GM21619 (cell line): ENCODE results near the gene SPEM1.
A peak's percentile ranks its signal among the peaks of the same experiment; 100 is the strongest.

ENCODE experiments used
- ATAC-seq: cut with Tn5 transposase; IDR thresholded peaks from one replicate; pipeline ENCODE4 v1.9.1; 2021; ENCODE audit not compliant: unreplicated experiment

Gene SPEM1, protein sequence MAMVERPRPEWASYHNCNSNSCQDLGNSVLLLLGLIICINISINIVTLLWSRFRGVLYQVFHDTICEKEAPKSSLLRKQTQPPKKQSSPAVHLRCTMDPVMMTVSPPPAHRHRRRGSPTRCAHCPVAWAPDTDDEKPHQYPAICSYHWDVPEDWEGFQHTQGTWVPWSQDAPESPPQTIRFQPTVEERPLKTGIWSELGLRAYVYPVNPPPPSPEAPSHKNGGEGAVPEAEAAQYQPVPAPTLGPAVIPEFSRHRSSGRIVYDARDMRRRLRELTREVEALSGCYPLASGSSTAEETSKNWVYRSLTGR

DNA sequence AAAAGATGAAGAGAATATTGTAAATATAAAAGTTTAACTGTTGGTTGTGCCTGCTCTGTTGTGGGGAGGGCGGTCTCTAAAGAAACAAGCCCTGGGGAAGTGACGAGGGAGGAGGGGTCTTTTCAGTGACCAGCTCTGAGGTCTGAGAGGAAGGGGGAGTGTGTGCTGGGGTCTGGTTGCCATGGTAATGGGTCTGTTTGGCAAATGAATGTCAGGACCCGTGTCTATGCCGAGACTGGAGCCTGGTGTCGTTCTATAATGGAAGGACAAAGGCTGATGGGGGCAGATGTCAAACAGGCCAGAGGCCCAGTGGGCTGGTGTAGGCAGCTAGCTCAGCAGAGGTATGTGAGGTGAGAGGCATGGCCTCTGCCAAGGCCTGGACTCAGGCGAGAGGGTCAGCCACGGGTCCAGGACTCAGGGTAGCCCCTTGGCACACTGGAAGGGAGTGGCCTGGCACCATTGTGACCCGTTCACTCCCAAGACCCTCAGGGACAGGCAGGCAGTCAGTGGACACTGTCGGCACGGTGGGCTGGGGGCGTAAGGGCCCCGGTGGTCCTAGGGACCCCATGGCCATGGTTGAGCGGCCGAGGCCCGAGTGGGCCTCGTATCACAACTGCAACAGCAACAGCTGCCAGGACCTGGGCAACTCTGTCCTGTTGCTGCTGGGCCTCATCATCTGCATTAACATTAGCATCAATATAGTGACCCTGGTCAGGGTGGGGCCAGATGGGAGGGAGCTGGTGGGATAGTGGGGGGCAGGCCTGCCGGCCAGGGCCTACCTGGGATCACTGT lies at the start of gene SPEM1:
TSS of gene SPEM1 (plus strand) at position 506 of the 792 bp plus-strand sequence. CDS start at position 567, 61 bp downstream.
- ATAC-seq, result no peak

DNA sequence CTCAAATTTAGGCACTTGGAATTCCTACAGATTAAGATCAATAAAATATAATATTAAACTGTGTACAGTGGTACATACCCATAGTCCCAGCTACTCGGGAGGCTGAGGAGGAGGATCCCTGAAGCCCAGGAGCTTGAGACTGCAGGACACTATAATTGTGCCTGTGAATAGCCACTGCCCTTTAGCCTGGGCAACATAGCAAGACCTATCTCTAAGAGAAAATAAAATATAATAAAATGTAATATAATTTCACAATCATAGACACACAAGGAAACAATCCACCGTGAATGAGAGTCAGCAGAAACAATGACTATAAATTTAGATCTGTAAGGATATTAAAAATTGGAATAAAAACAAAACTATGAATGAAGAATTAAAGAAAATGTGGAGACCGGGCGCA lies 49.3 kb upstream of the SPEM1 start:
- no peak for ATAC-seq

DNA sequence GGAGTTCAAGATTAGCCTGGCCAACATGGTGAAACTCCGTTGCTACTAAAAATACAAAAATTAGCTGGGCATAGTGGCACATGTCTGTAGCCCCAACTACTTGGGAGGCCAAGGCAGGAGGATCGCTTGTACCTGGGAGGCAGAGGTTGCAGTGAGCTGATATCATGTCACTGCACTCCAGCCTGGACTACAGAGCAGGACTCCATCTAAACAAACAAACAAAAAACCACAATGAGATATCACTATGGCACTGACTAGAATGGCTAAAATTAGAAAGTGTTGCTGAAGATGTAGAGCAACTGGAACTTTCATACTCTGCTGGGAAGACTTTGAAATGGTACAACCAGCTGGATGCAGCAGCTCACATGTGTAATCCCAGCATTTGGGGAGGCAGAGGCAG lies 45.8 kb upstream of the SPEM1 start:
- ATAC-seq, result no peak

DNA sequence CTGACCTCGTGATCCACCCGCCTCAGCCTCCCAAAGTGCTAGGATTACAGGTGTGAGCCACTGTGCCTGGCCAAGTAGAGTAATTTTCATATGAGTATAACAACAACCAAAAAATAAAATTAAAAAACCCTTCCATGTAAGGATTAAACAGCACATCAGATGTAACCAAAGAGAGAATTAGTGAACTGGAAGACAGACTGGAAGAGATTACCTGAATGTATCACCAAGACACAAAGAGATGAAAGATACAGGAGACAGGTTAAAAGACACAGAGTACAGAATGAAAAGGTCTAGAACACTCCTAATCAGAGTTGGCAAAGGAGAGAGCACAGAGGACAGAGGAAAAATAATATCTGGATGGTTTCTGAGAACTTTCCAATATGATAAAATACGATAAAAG lies 41.0 kb upstream of the SPEM1 start:
- no peak for ATAC-seq

DNA sequence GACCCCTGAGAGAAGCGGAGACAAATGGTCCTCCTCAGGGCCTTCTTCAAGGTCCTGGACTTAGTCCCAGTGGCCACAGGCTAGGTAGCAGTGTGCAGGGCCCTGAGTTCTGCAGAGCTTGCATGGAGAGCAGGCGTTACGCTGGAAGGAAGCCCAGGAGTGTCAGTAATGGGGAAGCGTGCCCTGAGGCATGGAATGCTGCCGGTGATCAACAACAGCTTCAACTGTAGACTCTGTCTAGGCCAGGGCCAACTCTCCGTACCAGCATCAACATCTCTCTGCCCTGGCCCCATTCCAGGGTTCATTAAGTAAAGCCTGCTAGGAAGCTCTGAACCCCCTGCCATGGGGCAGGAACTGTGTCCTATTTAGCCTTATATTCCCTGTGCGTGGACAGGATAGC lies 39.8 kb upstream of the SPEM1 start:
- ATAC-seq, result no peak

DNA sequence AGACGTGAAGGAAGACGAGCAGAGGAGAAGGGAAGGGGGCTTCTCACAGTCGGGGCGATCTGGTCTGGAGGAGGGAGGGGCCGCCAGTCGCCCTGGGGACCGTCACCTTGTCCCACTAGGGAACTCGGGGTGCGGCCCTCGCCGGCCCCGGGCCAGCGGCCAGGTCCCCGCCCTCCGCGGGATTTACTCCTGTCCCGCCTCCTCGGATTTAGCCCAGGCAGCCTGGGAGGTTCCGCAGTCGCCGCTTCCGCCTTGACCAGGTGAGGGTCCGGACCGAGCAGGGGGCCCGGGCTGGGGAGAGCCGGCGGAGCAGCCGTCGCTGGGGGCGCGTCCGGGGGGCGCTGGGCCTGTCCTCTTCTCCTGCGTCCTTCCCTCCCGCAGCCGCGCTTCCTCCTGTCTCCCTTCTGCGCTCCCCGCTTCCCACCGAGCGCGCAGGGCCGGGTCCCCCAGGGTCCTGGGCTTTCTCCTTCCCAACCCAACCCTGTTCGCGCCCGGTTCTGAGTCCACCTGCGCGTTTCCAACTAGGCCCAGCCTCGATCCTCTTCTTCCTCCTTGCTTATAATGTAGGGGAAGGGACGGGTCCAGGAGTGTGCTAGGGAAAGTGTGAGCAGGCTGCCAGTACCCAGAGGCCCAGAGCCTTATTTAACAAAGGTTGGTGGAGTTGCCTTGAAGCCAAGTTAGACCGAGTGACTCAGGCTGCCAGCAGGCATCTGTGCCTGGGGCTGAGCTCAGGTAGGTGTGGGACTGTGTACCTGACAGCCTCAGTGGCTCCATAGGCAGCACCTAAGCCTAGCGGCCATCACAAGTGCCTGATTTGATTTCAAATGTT lies 39.1 kb upstream of the SPEM1 start, which contains the start of gene TNK1:
TSS of gene TNK1 (plus strand) at position 235 of the 829 bp plus-strand sequence. CDS start 1,838 bp downstream, outside the sequence.
- ATAC-seq, result no peak

DNA sequence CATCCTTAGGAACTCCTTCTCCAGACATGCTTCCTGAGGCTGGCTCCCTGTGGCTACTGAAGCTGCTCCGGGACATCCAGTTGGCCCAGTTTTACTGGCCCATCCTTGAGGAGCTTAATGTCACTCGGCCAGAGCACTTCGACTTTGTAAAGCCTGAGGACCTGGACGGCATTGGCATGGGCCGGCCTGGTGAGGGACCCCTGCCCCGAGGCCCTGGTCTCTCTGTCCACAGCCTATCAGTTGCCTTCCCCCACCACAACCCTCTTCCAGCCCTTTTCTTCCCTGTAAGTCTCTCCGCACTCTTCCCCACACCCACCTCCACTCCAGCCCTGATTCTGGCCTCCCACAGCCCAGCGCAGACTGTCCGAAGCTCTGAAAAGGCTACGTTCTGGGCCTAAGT lies 37.2 kb upstream of the SPEM1 start:
- ATAC-seq, result no peak

DNA sequence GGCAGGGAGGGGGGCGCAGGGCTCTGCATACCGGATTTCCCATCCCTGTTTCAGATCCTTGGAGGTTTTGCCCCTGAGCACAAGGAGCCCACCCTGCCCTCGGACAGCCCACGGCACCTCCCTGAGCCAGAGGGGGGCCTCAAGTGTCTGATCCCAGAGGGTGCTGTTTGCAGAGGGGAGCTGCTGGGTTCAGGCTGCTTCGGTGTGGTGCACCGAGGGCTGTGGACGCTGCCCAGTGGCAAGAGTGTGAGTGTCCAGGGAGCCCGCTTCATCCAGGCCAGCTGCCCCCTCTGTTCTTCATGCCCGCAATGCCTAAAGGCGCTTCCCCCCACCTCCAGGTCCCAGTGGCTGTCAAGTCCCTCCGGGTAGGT lies 36.8 kb upstream of the SPEM1 start:
- no peak for ATAC-seq

DNA sequence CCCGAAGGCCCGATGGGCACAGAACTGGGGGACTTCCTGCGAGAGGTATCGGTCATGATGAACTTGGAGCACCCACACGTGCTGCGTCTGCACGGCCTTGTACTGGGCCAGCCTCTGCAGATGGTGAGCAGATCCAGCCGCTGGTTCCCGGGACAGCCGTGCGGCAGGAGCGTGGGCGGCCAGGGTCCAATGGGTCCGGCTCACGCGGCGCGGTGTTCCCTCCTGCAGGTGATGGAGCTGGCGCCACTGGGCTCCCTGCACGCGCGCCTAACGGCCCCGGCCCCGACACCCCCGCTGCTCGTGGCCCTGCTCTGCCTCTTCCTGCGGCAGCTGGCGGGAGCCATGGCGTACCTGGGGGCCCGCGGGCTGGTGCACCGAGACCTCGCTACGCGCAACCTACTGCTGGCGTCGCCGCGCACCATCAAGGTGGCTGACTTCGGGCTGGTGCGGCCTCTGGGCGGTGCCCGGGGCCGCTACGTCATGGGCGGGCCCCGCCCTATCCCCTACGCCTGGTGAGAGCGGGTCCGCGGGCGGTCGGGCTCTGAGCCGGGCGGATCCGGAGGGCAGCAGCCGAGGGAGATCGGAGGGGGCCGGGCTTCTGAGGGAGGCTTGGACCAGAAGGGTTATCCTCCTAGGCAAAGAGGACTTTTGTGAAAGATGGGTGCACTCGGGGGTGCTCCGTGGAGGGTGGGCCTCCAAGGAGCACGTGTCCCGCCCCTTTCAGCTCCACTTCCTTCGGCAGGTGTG lies 36.2 kb upstream of the SPEM1 start:
- no peak for ATAC-seq

DNA sequence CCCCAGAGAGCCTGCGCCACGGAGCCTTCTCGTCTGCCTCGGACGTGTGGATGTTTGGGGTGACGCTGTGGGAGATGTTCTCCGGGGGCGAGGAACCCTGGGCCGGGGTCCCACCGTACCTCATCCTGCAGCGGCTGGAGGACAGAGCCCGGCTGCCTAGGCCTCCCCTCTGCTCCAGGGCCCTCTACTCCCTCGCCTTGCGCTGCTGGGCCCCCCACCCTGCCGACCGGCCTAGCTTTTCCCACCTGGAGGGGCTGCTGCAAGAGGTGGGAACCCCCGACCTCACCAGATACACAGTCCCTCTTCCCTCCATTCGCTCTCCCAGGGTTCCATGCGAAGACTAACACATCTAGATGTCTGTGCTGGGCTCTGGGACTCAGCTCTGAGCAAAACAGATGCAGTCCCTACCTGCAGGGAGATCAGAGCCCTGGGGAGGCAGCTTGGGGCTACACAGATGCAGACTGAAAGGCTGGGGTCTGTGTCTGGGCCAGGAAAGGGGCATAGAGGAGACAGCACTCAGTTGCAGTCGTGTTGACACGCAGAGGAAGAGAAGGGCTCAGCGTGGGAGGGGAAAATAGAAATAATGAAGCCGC lies 35.5 kb upstream of the SPEM1 start:
- ATAC-seq, result no peak

DNA sequence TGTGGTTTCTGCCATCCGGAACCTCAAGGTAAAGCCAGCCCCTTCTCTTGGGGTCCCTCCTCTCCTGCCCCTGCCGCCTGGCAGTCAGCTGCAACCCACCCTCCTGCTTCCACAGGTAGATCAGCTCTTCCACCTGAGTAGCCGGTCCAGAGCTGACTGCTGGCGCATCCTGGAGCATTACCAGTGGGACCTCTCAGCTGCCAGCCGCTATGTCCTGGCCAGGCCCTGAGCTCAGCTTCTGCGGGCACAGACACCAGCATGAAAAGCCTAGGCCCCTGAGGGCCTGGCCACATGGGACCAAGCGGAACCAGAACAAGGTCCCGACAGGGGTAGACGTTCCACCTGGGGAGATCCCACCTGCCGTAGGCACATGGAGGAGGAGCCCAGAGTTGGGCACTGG lies 31.3 kb upstream of the SPEM1 start:
- ATAC-seq, result no peak

DNA sequence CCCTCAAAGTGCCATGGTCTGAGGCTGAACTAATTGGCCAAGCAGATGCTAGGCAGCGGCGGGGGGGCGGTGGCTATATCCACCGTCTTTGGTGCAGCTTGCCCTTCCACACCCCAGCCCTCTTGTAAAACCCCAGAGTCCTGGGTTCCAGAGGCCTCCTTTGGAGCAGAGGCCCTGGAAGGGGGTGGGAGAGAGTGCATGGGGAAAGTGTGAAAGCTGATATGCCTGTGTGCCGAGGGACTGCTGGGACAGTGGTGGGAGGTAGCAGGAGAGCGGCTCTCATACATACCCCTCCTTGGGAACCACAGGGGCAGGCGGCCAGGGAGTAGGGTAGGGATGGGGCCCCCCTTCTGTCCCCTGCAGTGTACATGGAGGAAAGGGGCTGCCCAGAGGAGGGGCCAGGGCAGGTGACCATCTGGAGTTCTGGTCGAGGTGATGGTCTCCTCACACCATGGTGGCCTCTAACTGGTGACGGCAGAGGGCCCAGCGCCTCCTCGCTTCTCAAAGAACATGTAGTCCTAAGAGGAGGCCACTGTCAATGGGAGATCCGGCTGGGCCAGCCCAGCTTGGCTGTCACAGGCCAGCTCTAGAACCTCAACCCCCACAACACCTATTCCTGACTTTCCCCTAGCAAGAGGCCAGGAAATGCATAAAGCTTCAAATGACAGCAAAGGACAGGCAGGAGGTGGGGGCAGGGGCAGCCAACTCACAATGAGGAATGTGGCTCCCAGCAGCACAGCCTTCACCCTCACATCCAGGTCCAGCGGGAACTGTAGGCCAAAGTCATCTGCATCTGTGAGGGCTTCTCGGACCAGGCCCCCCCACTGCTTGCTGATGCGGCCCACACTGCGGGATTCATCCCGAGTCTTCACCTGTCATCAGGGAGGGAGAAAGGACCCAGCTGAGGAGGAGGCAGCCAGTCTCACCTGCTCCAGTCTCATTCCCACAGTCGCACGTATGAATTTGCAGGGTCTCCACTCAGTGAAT lies 29.9 kb upstream of the SPEM1 start:
- ATAC-seq, result no peak

DNA sequence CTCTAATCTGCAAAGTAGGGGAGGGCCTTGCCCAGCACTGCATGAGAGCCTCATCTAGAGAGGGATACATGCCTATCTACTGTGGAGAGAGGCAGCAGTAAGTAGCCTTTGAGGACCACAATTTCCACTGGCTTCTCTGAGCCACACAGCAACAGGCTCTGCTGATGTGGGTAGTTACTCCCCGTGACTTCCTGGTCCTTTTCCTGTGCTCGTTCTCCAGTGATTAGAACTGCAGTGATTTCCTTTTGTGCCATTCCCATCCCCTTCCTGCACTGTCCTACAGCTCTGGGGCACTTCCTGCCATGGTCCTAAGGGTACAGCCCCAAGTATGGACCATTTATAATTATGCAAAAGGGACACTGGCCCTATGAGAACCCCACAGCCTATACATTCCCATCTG lies 28.8 kb upstream of the SPEM1 start:
- ATAC-seq, result no peak

DNA sequence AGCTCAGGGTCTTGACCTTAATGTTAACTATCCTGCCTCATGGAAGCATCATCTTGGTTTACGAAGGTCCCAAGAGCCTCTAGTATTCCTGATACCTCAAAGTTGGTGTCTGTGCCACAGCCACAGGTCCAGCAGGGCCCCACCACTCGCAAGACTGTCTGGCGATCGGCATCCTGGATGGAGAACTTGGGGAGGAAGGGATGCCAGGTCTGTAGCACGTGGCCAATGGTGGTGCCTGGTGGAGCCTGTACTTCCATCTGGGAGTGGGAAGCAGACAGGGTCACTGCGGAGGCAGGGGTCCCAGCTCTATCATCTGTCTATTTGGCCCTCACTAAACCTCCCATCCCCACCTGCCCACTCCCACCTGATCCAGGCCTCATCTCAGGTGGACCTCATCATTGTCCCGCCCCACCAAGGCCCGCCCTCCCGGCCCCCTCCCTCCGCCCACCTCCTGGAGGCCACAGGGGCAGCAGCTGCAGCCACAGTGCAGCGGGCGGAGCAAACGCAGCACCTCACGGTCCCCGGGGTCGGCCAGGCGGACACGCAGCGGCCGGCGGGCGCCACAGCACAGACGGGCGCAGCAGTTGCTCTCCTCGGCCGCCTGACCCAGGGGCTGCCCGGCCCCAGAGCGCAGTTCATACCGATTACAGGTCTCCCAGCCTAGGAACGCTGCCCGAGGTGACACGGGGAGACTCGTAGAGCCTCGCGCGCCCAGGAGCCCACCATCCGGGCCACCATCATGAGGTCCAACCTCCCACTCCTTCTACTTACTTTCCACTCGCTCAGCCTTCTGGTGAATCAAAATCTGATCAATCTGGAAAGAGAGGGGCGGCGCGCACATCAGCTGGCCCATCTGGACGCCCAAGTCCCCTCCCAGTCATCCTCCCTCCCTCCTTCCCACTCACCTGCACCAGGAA lies 27.2 kb upstream of the SPEM1 start:
- ATAC-seq, result no peak

DNA sequence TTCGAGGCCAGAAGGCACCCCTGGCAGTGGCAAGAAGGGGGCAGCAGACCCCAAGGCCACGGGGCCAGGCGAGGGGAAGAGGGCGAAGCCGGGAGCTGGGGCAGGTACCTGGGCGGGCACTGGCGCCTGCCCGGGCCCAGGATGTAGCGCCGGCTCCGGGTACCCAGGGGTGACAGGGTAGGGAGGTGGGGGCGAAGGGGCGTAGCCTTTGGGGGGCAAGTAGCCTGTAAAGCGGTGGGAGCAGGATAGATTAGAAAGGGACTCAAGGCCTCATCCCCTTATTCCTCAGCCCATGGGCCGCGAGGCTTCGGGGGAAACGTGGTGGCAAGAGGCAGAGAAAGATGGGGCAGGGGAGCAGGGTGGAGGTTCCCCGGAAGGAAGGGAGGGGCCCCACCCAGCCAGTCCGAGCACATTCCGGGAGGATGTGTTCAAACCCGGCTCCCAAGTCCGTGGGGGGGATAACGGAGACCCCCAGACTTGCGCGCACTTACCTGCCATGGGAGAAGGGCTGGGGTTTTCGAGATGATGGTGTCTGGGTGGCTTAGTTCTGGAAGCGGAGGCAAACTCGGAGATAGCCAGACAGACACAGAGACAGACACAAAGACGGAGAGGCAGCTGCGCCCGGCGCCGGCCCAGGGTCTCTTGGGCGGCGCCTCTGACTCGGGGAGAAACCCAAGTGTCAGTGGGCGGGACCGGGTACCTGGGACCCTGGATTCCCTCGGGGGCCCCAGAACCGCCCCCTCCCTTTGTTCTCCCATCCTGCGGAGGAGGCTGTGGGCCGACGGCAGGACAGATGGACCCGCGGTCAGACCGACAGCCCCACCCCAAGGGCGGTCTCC lies 26.3 kb upstream of the SPEM1 start:
- ATAC-seq, result peak; percentile 35

DNA sequence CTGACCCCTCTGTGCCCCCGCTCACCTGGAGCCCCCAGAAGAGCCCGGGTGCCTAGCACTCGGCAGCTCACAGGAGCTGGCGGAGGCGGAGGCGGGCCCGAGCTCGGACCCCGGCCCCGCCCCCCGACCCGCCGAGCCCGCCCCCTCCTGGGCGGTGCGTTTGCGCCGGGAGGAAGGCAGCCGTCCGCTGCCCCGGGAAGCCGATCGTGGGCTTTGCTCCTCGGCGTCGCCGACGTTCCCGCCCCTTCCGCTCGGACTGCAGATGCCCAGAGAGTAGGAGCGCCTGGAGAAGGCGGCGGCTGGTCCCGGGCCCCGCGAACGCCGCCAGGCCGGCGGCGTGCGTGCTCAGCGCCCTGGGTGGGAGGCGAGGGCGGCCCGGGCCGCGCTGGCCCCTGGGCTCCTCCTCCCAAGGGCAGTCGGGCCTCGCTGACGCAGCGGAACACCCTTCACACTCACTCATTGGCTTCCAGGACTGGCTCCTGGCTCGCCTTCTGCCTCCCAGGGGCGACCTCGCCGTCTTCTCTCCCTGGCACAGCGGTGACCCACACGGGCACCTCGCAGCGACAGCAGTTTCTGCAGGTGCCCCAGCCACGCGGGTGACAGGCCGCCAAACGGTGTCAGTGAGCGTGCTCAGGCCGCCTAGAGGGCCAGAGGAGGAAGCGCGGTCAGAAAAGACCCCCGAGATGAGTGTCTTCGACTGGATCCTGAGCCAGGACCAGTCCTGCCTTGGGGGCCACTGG lies 25.5 kb upstream of the SPEM1 start, which contains the start of gene PLSCR3:
TSS of gene PLSCR3 (minus strand) at position 74 of the 740 bp plus-strand sequence. CDS start 415 bp downstream, outside the sequence.
- ATAC-seq, result peak; percentile 75
